ENCODE results near the gene RBBP7. TPM values are rescaled to one million over a fixed set of nuclear protein-coding genes. Genes with fewer than 3 reads are reported as not detected.

The RBBP7 gene
- total RNA-seq, 1 donor from 2014 or later, result 325 TPM

DNA sequence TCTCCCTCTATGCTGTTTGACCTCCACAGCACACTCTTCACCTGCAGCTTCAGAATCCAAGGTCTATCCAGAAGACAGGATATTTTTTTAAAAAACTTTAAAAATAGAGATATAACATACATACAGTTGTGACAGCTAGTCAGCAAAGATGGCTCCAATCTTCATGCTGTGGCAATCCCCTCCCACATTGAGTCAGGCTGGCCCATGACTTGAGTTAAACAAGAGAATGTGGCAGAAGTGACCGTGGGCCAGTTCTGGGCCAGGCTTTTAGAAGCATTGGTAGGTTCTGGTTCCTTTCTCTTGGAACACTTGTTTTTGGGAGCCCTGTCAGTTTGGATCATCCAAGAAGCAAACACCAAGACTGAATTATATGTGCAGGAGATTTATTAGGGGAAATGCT, 40.2 kb upstream of the RBBP7 start:
- peaks cover 3% of the 10 kb centered on the region for H3K27me3 Mint-ChIP-seq (ENCODE audit: low read depth)
- no peak overlapping the region for H3K4me3 Mint-ChIP-seq
- no peaks in the 10 kb centered on the region for H3K9me3 Mint-ChIP-seq
- DNase-seq (ENCODE audit: low read depth, low spot score), result no peak
- H3K27ac Mint-ChIP-seq (ENCODE audit: unreplicated experiment), result no peak overlapping the region
- H3K4me1 Mint-ChIP-seq, result no peaks in the 10 kb centered on the region
- H3K36me3 Mint-ChIP-seq (ENCODE audit: low read depth), result no peaks in the 10 kb centered on the region
- TF ChIP-seq CTCF (conservative IDR thresholded peaks at IDR 0.05), result no peak

DNA sequence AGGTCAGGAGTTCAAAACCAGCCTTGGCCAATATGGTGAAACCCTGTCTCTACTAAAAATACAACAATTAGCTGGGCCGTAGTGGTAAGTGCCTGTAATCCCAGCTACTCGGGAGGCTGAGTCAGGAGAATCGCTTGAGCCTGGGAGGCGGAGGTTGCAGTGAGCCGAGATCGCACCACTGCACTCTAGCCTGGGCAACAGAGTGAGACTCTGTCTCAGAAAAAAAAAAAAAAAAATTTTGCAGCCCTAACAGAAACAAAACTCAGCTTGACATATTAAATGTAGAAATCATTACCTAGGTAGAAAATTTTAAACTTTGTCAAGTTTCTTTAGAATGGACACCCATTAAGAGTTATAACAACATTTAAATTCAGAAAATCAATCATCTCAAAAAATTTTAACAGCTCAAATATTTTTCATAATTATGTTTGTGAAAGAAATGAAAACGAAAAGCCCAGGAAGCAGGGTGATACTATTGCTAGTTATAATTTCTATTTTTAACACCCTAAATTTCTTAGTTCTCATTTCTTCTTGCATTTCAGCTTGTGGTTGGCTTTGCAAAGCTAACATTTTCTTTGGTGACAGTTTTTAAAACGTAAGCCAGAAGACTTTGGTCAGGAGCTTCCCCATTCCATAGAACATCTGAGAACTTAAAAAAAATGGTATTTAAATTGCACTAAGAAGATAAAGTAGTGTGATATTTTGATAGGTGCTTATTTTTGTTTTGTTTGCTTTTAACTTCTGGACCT, 33.3 kb upstream of the RBBP7 start:
- Mint-ChIP-seq H3K36me3 (ENCODE audit: low read depth) (no peaks in the 10 kb centered on the region), H3K27ac (ENCODE audit: unreplicated experiment) (no peak overlapping the region), H3K4me1 (no peaks in the 10 kb centered on the region), H3K27me3 (ENCODE audit: low read depth) (peaks cover 6% of the 10 kb centered on the region), H3K9me3 (no peaks in the 10 kb centered on the region), H3K4me3 (no peak overlapping the region)
- TF ChIP-seq CTCF (conservative IDR thresholded peaks at IDR 0.05), result no peak
- no peak for DNase-seq (ENCODE audit: low read depth, low spot score)

DNA sequence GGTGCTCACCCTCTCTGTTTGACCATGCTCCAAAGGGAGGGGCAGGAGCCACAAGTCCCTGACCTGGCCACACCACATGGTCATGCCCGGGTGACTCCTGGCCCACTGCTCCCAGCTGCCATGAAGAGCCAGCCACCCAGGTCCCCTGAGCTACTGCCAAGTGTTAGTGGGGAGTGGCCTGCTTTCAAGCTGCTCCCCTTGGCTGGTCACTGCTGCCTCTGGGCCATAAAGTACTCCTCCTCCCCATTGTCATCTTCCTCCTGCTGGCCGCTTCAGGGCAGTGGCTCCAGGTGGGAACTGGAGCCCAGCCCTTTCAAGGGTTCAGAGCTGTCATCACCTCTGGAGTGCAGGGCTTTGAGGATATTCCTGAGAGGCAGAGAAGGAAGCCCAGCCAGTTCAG, 27.3 kb upstream of the RBBP7 start:
- H3K4me1 Mint-ChIP-seq, result peaks cover 6% of the 10 kb centered on the region
- no peak for TF ChIP-seq CTCF (conservative IDR thresholded peaks at IDR 0.05)
- DNase-seq (ENCODE audit: low read depth, low spot score), result no peak
- peaks cover 3% of the 10 kb centered on the region for H3K9me3 Mint-ChIP-seq
- H3K36me3 Mint-ChIP-seq (ENCODE audit: low read depth), result no peaks in the 10 kb centered on the region
- no peak overlapping the region for H3K27ac Mint-ChIP-seq (ENCODE audit: unreplicated experiment)
- peaks cover 3% of the 10 kb centered on the region for H3K27me3 Mint-ChIP-seq (ENCODE audit: low read depth)
- no peak overlapping the region for H3K4me3 Mint-ChIP-seq

DNA sequence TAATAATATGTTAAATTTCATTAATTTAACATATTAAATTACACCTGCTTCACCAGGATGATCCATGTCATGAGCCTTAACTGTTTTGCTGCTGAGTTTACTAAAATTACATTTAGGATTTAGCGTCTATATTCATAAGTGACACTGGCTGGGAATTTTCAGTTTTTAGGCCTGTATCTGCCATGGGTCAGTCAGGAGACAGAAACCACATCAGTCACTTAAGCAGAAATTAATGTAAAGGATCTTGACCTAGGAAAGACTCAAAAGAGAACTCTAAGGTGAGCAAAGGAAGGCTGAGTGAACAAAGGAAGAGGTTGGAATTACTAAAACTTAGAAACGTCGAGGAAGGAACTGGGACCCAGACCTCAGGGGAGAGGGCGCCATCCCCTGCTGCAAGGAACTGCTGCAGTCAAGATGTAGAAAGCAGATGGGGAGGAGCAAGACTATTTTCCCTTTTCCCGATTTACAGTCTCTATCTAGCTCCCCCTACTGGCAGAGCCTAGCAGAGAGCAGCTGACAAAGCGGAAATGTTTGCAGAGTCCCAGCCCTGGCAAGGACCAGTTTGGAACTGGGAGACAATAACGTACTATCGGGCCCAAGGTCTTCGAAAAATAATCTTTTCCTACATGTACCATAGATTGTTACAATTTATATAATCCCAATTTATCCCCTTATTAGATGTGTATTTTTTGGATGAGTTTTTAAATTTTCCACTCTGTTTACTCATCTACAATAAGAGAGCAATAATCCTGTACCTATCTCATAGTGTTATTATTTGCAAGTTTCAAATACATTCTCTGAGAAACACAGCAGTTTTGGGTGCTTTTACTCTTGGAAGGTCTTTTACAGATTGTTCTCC, 22.6 kb upstream of the RBBP7 start:
- Mint-ChIP-seq H3K27me3 (ENCODE audit: low read depth) (no peaks in the 10 kb centered on the region), H3K27ac (ENCODE audit: unreplicated experiment) (no peak overlapping the region), H3K4me3 (peak overlapping the region; percentile 17), H3K9me3 (peaks cover 3% of the 10 kb centered on the region), H3K36me3 (ENCODE audit: low read depth) (no peaks in the 10 kb centered on the region), H3K4me1 (peaks cover 7% of the 10 kb centered on the region)
- peak; percentile 80 for DNase-seq (ENCODE audit: low read depth, low spot score)
- TF ChIP-seq CTCF (conservative IDR thresholded peaks at IDR 0.05), result peak; percentile 95

DNA sequence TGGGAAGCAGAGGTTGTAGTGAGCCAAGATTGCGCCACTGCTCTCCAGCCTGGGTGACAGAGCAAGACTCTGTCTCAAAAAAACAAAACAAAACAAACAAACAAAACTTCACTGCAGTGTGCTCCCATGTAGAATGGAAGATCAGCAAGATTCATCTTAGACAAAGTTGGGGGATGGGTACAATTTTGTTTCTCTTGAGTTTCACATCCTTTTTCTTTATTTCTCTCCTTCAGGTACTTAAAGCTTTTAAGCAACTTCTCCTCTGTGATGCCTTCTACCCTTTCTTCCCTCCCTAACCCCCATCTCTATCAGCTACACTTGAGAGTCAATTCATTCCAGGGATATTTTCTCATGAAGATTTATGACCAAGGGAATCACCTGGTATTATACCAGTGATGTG, 15.5 kb upstream of the RBBP7 start:
- Mint-ChIP-seq H3K4me1 (peaks cover 16% of the 10 kb centered on the region), H3K27ac (ENCODE audit: unreplicated experiment) (no peak overlapping the region), H3K4me3 (peak overlapping the region; percentile 56), H3K27me3 (ENCODE audit: low read depth) (peaks cover 20% of the 10 kb centered on the region), H3K9me3 (no peaks in the 10 kb centered on the region), H3K36me3 (ENCODE audit: low read depth) (no peaks in the 10 kb centered on the region)
- no peak for TF ChIP-seq CTCF (conservative IDR thresholded peaks at IDR 0.05)
- no peak for DNase-seq (ENCODE audit: low read depth, low spot score)

All from neural crest cell (in vitro differentiated cells).